K562 (cell line): ENCODE results near the gene UVRAG. TPM values are rescaled to one million over a fixed set of nuclear protein-coding genes. Genes with fewer than 3 reads are reported as not detected.

Source experiments
- ATAC-seq: fragments of 200-7000 bp; cut with Tn5 transposase; 3 replicates; pipeline ENCODE4 v1.9.1; 2020; ENCODE audit warnings: moderate library complexity
- BruUV-seq: library from RNA; stranded (reverse); fragments of 400-500 nt; replicated peaks from 2 replicates; lab custom pipeline; 2021; lab: Mats Ljungman, UMichigan
- CTCF ChIA-PET: fragments of 300-600 bp; formaldehyde crosslinking; extraction: SDS; loops from one replicate; lab custom pipeline; 2021; ENCODE audit warnings: low intra/inter-chr PET ratio; lab: Yijun Ruan, JAX
- POLR2A ChIA-PET: fragments of 300-600, 350-650 bp; sonication (Branson Sonifier 250); formaldehyde crosslinking; extraction: SDS; loops from one replicate; lab custom pipeline; 2021; ENCODE audit warnings: antibody characterized with exemption, inconsistent platforms; lab: Yijun Ruan, JAX
- DNase-seq, 4 experiments: peaks; one replicate each; pipeline versions ENCODE4 v3.0.0 to v3.0.0-alpha.2; 2011 to 2018; ENCODE audit warnings: low spot score in 3 of 4, mixed read lengths in 3 of 4; ENCODE audit errors: extremely low read depth in 1 of 4
- FAIRE-seq: peaks from 2 replicates; lab custom pipeline; 2011; peaks lifted over from hg19 to GRCh38; lab: Jason Lieb, UNC
- H2AFZ ChIP-seq: 2 replicates; pipeline ENCODE4 v1.6.0; 2011; ENCODE audit warnings: low read depth, low read length, control low read depth, inconsistent platforms
- H3K27ac ChIP-seq: fragments of 200-600 bp; 3 replicates; pipeline ENCODE4 v1.8.0; 2011; ENCODE audit warnings: low read depth, mild to moderate bottlenecking, control low read depth, inconsistent platforms, low read length, moderate library complexity, mixed read lengths; ENCODE audit errors: extremely low read depth
- H3K27me3 ChIP-seq, 2 experiments: fragments of 300-600 bp in 1 of 2; 2 replicates in 1 of 2; 3 replicates in 1 of 2; pipeline versions ENCODE4 v1.6.0 to v1.8.0; 2011; ENCODE audit warnings: inconsistent platforms in 2 of 2, low read length in 2 of 2, mild to moderate bottlenecking in 1 of 2, mixed read lengths in 1 of 2, moderate library complexity in 1 of 2; ENCODE audit not compliant: control insufficient read depth in 2 of 2, insufficient read depth in 2 of 2
- H3K36me3 ChIP-seq: fragments of 300-600 bp; 3 replicates; pipeline ENCODE4 v1.8.0; 2011; ENCODE audit warnings: mild to moderate bottlenecking, low read length, inconsistent platforms; ENCODE audit not compliant: control insufficient read depth, insufficient read depth
- H3K4me1 ChIP-seq, 2 experiments: fragments of 200-600 bp in 1 of 2; replicated peaks in 1 of 2; 2 replicates in 1 of 2; 3 replicates in 1 of 2; pipeline versions ENCODE4 v1.5.1 to v1.8.0; 2011; ENCODE audit warnings: inconsistent platforms in 2 of 2, low read length in 2 of 2, mild to moderate bottlenecking in 1 of 2, mixed read lengths in 1 of 2, moderate library complexity in 1 of 2; ENCODE audit not compliant: control insufficient read depth in 2 of 2, insufficient read depth in 2 of 2
- H3K4me2 ChIP-seq: 2 replicates; pipeline ENCODE4 v1.6.1; 2011; ENCODE audit warnings: low read length, control low read depth, inconsistent platforms, mixed read lengths; ENCODE audit not compliant: insufficient read depth
- H3K4me3 ChIP-seq: fragments of 200-600 bp; sonication (generic), shearing (Covaris generic); 2 replicates; pipeline ENCODE4 v1.5.1; 2016; ENCODE audit warnings: control low read depth, inconsistent platforms
- H3K79me2 ChIP-seq: fragments of 200-600 bp; 3 replicates; pipeline ENCODE4 v1.8.0; 2011; ENCODE audit warnings: low read length, inconsistent platforms; ENCODE audit not compliant: control insufficient read depth, insufficient read depth
- H3K9ac ChIP-seq, 2 experiments: 2 replicates each; pipeline versions ENCODE4 v1.6.0 to v1.6.1; 2011; ENCODE audit warnings: low read depth in 2 of 2, low read length in 2 of 2, control low read depth in 1 of 2, inconsistent platforms in 1 of 2, mild to moderate bottlenecking in 1 of 2, mixed read lengths in 1 of 2; ENCODE audit not compliant: insufficient read depth in 1 of 2
- H3K9me1 ChIP-seq: one replicate; pipeline ENCODE4 v1.6.0; 2011; ENCODE audit warnings: inconsistent platforms, mild to moderate bottlenecking, low read length, moderate library complexity; ENCODE audit not compliant: control insufficient read depth, insufficient read depth
- H3K9me3 ChIP-seq: replicated peaks from 2 replicates; pipeline ENCODE4 v1.5.1; 2011; ENCODE audit warnings: low read depth, low read length, inconsistent platforms; ENCODE audit not compliant: control insufficient read depth, insufficient read depth
- H4K20me1 ChIP-seq: replicated peaks from 2 replicates; pipeline ENCODE4 v1.6.1; 2011; ENCODE audit warnings: low read length, inconsistent platforms, mixed read lengths; ENCODE audit not compliant: control insufficient read depth, insufficient read depth
- CHD4 ChIP-seq: fragments of 200-600 bp; sonication (generic); IDR thresholded peaks from 3 replicates; pipeline ENCODE4 v1.6.1; 2012; ENCODE audit warnings: low read depth, mild to moderate bottlenecking, mixed read lengths, low read length, inconsistent platforms; ENCODE audit not compliant: insufficient read depth, insufficient replicate concordance, poor library complexity, severe bottlenecking
- MCM7 ChIP-seq, 2 experiments: fragments of 450-650 bp; IDR thresholded peaks; 2 replicates each; pipeline ENCODE4 v1.6.1; 2016 to 2018
- NBN ChIP-seq: fragments of 450-650 bp; IDR thresholded peaks from 2 replicates; pipeline ENCODE4 v1.6.1; 2016; ENCODE audit warnings: low read depth, mild to moderate bottlenecking
- POU5F1 ChIP-seq: fragments of 150-350 bp; IDR thresholded peaks from 2 replicates; pipeline ENCODE4 v1.6.1; 2014; ENCODE audit warnings: borderline replicate concordance, low read length, low read depth, mild to moderate bottlenecking; ENCODE audit not compliant: partially characterized antibody
- RFX5 ChIP-seq: IDR thresholded peaks from 2 replicates; pipeline ENCODE4 v1.6.1; 2011; ENCODE audit warnings: low read depth, mild to moderate bottlenecking, improper control_type of control experiment, low read length
- SREBF2 ChIP-seq: sonication (generic); formaldehyde crosslinking; IDR thresholded peaks from 2 replicates; pipeline ENCODE4 v1.4.0; 2020; ENCODE audit warnings: mild to moderate bottlenecking, missing genetic modification reagents
- ZNF507 ChIP-seq: conservative IDR thresholded peaks from 2 replicates; pipeline ENCODE4 v1.6.1; 2017; ENCODE audit warnings: missing genetic modification characterization, missing compliant biosample characterization
- WGBS: fragments of 100-300 bp; shearing (Covaris generic); methylation state at CpG from one replicate; pipeline ENCODE4 v1.1.6; 2016; ENCODE audit warnings: low coverage, mixed read lengths; ENCODE audit not compliant: insufficient coverage; ENCODE audit errors: missing lambda C conversion rate; 5-methylcytosine and 5-hydroxymethylcytosine counted together
- in situ Hi-C: fragments of 300-500 bp; cut with MboI; formaldehyde crosslinking; loops from 4 replicates; pipeline ENCODE4 v1.15.0; 2018; ENCODE audit warnings: inconsistent platforms, mixed read lengths
- intact Hi-C: fragments of 100-400 bp; cut with micrococcal nuclease; formaldehyde crosslinking; loops from 2 replicates; pipeline ENCODE4 v1.14.2; 2022
- polyA plus RNA-seq, 8 experiments: library from polyadenylated mRNA; depleted of rRNA in 4 of 8; stranded (reverse) in 5 of 8; unstranded in 3 of 8; fragments of >200 nt; fragmentation: Nextera tagmentation in 2 of 8; fragmentation: Illumina TruSeq in 1 of 8; extraction: Ambion mirVana in 2 of 8; extraction: Trizol in 1 of 8; gene quantifications; 2 replicates each; pipeline versions ENCODE4 v1.2.1 to v1.2.3, GENCODE V29; 2011 to 2014; ENCODE audit warnings: inconsistent platforms in 1 of 8, missing spikeins in 1 of 8
- total RNA-seq, 7 experiments: library from RNA; depleted of rRNA in 6 of 7; stranded (reverse); fragments of >200 nt in 6 of 7; fragmentation: Illumina TruSeq in 2 of 7; extraction: Trizol in 2 of 7; gene quantifications; 2 replicates each; pipeline versions ENCODE4 v1.2.1 to v1.2.3, GENCODE V29; 2011 to 2021; ENCODE audit warnings: low replicate concordance in 1 of 7
- TF ChIP-seq, protein P1 (sequence below): sonication (generic); formaldehyde crosslinking; IDR thresholded peaks from 2 replicates; pipeline ENCODE4 v1.8.1; 2023; ENCODE audit warnings: mild to moderate bottlenecking, missing genetic modification reagents
- TF ChIP-seq, protein P2 (sequence below): fragments of 450-650 bp; IDR thresholded peaks from 2 replicates; pipeline ENCODE4 v1.6.1; 2018; ENCODE audit warnings: mild to moderate bottlenecking, low read depth; ENCODE audit not compliant: partially characterized antibody
- TF ChIP-seq, protein P3 (sequence below): sonication (generic); IDR thresholded peaks from 2 replicates; pipeline ENCODE4 v1.6.1; 2016
- TF ChIP-seq, protein P4 (sequence below): sonication (generic); formaldehyde crosslinking; IDR thresholded peaks from 2 replicates; pipeline ENCODE4 v1.8.0; 2023; ENCODE audit warnings: mild to moderate bottlenecking, missing genetic modification reagents

Gene UVRAG
- total and polyA plus RNA-seq, 9 of the 15 experiments (the other 6 are each of a cell fraction or from before 2014, with no cell fraction given): 3.1 to 17.8 (median 12.4) TPM

DNA sequence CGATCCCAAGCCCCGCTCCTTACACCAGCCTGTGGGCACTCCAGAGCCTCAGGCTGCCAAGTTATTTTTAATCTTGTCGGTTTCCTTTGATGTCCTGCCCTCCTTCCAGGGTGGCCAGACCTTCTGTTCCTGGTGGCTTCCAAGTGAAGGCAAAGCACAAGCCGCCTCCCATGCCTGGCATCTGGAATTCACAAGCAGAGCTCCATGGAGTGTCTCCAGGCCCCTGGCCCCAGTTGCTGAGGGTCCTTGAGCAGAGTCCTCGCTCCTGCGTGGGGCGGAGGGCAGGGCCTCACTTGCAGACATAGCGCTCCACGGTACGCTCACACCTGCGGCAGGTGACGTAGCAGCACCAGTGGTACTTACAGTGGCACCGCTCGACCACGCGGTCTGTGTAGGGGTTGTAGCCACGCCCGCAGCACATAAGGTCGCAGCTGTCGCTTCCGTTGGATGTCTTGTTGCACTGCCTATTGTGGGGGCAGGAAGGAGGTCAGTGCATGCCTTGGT is 371.8 kb downstream of the UVRAG start:
- no TSS peak for BruUV-seq
- Histone ChIP-seq H3K9ac (peak overlapping the region in 1 of 2 experiments; percentile 71; a peak in 1 of 4 replicates), H4K20me1 (no peaks in the 10 kb centered on the region), H3K4me2 (no peak overlapping the region), H3K27me3 (no peaks in the 10 kb centered on the region), H3K9me1 (no peaks in the 10 kb centered on the region), H3K36me3 (no peaks in the 10 kb centered on the region), H3K4me1 (peaks cover 27 to 50% of the 10 kb centered on the region in 2 experiments), H3K79me2 (no peaks in the 10 kb centered on the region), H2AFZ (no peak overlapping the region), H3K4me3 (no peak overlapping the region), H3K9me3 (no peaks in the 10 kb centered on the region), H3K27ac (no peak overlapping the region)
- no peak for ATAC-seq
- in situ Hi-C loops (no loop called here), intact Hi-C loops (no loop called here)
- FAIRE-seq: no peak
- no peak for DNase-seq
- ChIA-PET CTCF (no interaction called here), POLR2A (interaction anchor here (1.0 kb wide), 1 partner anchor 10 kb away, joined by 3 read pairs; no protein-coding TSS in a partner anchor)
- WGBS: 70% methylated on average over 21 of the region's 21 CpGs
- TF ChIP-seq ZNF507 (no peak), SREBF2 (CRISPR knock-in tag) (no peak), POU5F1 (no peak), RFX5 (no peak), CHD4 (no peak), MCM7 (IDR thresholded peaks at IDR 0.05) (no peak), NBN (no peak)
- TF ChIP-seq, protein P1, sequence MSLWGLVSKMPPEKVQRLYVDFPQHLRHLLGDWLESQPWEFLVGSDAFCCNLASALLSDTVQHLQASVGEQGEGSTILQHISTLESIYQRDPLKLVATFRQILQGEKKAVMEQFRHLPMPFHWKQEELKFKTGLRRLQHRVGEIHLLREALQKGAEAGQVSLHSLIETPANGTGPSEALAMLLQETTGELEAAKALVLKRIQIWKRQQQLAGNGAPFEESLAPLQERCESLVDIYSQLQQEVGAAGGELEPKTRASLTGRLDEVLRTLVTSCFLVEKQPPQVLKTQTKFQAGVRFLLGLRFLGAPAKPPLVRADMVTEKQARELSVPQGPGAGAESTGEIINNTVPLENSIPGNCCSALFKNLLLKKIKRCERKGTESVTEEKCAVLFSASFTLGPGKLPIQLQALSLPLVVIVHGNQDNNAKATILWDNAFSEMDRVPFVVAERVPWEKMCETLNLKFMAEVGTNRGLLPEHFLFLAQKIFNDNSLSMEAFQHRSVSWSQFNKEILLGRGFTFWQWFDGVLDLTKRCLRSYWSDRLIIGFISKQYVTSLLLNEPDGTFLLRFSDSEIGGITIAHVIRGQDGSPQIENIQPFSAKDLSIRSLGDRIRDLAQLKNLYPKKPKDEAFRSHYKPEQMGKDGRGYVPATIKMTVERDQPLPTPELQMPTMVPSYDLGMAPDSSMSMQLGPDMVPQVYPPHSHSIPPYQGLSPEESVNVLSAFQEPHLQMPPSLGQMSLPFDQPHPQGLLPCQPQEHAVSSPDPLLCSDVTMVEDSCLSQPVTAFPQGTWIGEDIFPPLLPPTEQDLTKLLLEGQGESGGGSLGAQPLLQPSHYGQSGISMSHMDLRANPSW (CRISPR knock-in tag): no peak
- TF ChIP-seq, protein P2, sequence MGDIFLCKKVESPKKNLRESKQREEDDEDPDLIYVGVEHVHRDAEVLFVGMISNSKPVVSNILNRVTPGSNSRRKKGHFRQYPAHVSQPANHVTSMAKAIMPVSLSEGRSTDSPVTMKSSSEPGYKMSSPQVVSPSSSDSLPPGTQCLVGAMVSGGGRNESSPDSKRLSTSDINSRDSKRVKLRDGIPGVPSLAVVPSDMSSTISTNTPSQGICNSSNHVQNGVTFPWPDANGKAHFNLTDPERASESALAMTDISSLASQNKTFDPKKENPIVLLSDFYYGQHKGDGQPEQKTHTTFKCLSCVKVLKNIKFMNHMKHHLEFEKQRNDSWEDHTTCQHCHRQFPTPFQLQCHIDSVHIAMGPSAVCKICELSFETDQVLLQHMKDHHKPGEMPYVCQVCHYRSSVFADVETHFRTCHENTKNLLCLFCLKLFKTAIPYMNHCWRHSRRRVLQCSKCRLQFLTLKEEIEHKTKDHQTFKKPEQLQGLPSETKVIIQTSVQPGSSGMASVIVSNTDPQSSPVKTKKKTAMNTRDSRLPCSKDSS: no peak
- TF ChIP-seq, protein P3, sequence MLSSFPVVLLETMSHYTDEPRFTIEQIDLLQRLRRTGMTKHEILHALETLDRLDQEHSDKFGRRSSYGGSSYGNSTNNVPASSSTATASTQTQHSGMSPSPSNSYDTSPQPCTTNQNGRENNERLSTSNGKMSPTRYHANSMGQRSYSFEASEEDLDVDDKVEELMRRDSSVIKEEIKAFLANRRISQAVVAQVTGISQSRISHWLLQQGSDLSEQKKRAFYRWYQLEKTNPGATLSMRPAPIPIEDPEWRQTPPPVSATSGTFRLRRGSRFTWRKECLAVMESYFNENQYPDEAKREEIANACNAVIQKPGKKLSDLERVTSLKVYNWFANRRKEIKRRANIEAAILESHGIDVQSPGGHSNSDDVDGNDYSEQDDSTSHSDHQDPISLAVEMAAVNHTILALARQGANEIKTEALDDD: no peak
- TF ChIP-seq, protein P4, sequence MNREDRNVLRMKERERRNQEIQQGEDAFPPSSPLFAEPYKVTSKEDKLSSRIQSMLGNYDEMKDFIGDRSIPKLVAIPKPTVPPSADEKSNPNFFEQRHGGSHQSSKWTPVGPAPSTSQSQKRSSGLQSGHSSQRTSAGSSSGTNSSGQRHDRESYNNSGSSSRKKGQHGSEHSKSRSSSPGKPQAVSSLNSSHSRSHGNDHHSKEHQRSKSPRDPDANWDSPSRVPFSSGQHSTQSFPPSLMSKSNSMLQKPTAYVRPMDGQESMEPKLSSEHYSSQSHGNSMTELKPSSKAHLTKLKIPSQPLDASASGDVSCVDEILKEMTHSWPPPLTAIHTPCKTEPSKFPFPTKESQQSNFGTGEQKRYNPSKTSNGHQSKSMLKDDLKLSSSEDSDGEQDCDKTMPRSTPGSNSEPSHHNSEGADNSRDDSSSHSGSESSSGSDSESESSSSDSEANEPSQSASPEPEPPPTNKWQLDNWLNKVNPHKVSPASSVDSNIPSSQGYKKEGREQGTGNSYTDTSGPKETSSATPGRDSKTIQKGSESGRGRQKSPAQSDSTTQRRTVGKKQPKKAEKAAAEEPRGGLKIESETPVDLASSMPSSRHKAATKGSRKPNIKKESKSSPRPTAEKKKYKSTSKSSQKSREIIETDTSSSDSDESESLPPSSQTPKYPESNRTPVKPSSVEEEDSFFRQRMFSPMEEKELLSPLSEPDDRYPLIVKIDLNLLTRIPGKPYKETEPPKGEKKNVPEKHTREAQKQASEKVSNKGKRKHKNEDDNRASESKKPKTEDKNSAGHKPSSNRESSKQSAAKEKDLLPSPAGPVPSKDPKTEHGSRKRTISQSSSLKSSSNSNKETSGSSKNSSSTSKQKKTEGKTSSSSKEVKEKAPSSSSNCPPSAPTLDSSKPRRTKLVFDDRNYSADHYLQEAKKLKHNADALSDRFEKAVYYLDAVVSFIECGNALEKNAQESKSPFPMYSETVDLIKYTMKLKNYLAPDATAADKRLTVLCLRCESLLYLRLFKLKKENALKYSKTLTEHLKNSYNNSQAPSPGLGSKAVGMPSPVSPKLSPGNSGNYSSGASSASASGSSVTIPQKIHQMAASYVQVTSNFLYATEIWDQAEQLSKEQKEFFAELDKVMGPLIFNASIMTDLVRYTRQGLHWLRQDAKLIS (CRISPR knock-in tag): no peak
